Islet of Langerhans (tissue), 1 donor: Measurements from ENCODE around the gene MDK.
A peak's percentile ranks its signal among the peaks of the same experiment; 100 is the strongest.

Source experiments
- FAIRE-seq: peaks from one replicate; lab custom pipeline; 2011; peaks lifted over from hg19 to GRCh38; lab: Jason Lieb, UNC

The MDK gene

GRCh38 chr11:46381048-46381818 lies at the start of gene MDK:
MDK (plus strand) TSS chr11:46381669; CDS start chr11:46382058, 389 bp downstream.
- FAIRE-seq, result no peak

GRCh38 chr11:46332093-46332567 lies 49.3 kb upstream of the MDK start:
- FAIRE-seq, result no peak

GRCh38 chr11:46332568-46333393 lies 48.7 kb upstream of the MDK start:
- FAIRE-seq, result no peak

- no peak for FAIRE-seq
Measured at GRCh38 chr11:46333394-46333947, 48.0 kb upstream of the MDK start.

GRCh38 chr11:46334211-46334610 lies 47.3 kb upstream of the MDK start:
- no peak for FAIRE-seq

GRCh38 chr11:46335271-46335670 lies 46.2 kb upstream of the MDK start:
- no peak for FAIRE-seq

- no peak for FAIRE-seq
Measured at GRCh38 chr11:46335890-46336562, 45.4 kb upstream of the MDK start.

- FAIRE-seq, result no peak
Measured at GRCh38 chr11:46336563-46337180, 44.8 kb upstream of the MDK start.

GRCh38 chr11:46337626-46338345 lies 43.7 kb upstream of the MDK start:
- no peak for FAIRE-seq

GRCh38 chr11:46338636-46338987 lies 42.9 kb upstream of the MDK start:
- FAIRE-seq, result no peak

- FAIRE-seq, result peak; percentile 47
Measured at GRCh38 chr11:46338988-46339666, 42.3 kb upstream of the MDK start.

GRCh38 chr11:46339816-46340215 lies 41.7 kb upstream of the MDK start:
- no peak for FAIRE-seq

- no peak for FAIRE-seq
Measured at GRCh38 chr11:46341454-46341853, 40.0 kb upstream of the MDK start.

- FAIRE-seq, result no peak
Measured at GRCh38 chr11:46342239-46342638, 39.2 kb upstream of the MDK start.

- no peak for FAIRE-seq
Measured at GRCh38 chr11:46343520-46343919, 37.9 kb upstream of the MDK start.

GRCh38 chr11:46345131-46345597 lies 36.3 kb upstream of the MDK start:
- FAIRE-seq, result no peak

GRCh38 chr11:46345881-46346484 lies 35.5 kb upstream of the MDK start:
- FAIRE-seq, result no peak

GRCh38 chr11:46346886-46347636 lies 34.4 kb upstream of the MDK start, which contains the start of gene DGKZ:
DGKZ (plus strand) TSS chr11:46347463; CDS start chr11:46347660, 197 bp downstream.
- no peak for FAIRE-seq

- no peak for FAIRE-seq
Measured at GRCh38 chr11:46347637-46348311, 33.7 kb upstream of the MDK start.
